Muscle layer of colon (tissue), 2 donors: ENCODE data around the gene NOL9.

Experiments
- H3K27ac ChIP-seq: one replicate; pipeline ENCODE4 v1.7.0; 2013; ENCODE audit warnings: low read depth, mild to moderate bottlenecking, low read length, moderate library complexity
- H3K27me3 ChIP-seq, 2 donors: one replicate each; pipeline ENCODE4 v1.7.0; 2013; ENCODE audit warnings: low read length in 2 of 2, mild to moderate bottlenecking in 2 of 2; ENCODE audit not compliant: insufficient read depth in 2 of 2, control insufficient read depth in 1 of 2
- H3K36me3 ChIP-seq: one replicate; pipeline ENCODE4 v1.7.0; 2013; ENCODE audit warnings: mild to moderate bottlenecking, low read length; ENCODE audit not compliant: insufficient read depth
- H3K4me1 ChIP-seq: one replicate; pipeline ENCODE4 v1.7.0; 2013; ENCODE audit warnings: mild to moderate bottlenecking, low read length; ENCODE audit not compliant: insufficient read depth
- H3K4me3 ChIP-seq, 2 donors: one replicate each; pipeline ENCODE4 v1.7.0; 2013; ENCODE audit warnings: low read length in 2 of 2, low read depth in 1 of 2, mild to moderate bottlenecking in 1 of 2, moderate library complexity in 1 of 2
- H3K9ac ChIP-seq: one replicate; pipeline ENCODE4 v1.7.0; 2013; ENCODE audit warnings: low read length
- H3K9me3 ChIP-seq: one replicate; pipeline ENCODE4 v1.7.0; 2013; ENCODE audit warnings: mild to moderate bottlenecking, low read length
- donor health status: abdominal sarcoma.
- donor health status: Adenocarcinoma of cecum.

NOL9 gene

DNA sequence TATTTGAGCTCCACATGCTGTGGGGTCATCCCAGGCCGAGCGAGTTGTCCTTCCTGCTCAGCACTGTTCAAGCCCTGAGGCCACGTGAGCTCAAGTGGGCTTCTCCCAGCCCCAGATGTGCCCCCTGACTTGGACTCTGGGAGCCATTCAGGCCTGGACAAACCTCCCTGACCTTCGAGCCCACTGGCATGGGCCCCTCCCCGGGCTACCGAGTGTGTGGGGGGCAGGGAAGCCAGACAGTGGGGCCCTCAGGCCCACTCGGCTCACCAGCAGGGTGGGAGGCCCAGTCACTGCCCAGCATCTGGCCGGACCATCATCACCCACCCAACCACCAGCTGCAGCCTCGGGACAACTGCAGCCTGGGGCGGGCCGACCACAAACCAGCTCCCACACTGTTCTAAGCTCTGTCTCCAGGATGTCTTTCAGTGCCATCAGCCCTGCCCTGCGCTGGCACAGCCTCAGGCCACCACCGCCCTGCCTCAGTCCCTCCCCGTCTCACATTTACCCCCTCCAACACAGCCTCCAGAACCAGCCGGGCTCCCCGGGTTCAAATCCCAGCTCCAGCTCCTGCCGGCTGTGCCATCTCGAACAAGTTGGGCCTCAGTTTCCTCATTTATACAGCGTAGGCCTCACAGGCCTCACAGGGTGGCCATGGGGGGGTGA, 41.9 kb downstream of the NOL9 start:
- H3K4me3 ChIP-seq: no peak overlapping the region
- no peaks in the 10 kb centered on the region for H3K9me3 ChIP-seq
- no peaks in the 10 kb centered on the region for H3K4me1 ChIP-seq
- H3K9ac ChIP-seq: no peak overlapping the region
- peaks cover 0 to 5% of the 10 kb centered on the region in 2 donors for H3K27me3 ChIP-seq
- no peaks in the 10 kb centered on the region for H3K36me3 ChIP-seq
- no peak overlapping the region for H3K27ac ChIP-seq

GRCh38 chr1:6511561-6512244, 42.6 kb downstream of the NOL9 start:
- H3K9ac ChIP-seq: no peak overlapping the region

DNA sequence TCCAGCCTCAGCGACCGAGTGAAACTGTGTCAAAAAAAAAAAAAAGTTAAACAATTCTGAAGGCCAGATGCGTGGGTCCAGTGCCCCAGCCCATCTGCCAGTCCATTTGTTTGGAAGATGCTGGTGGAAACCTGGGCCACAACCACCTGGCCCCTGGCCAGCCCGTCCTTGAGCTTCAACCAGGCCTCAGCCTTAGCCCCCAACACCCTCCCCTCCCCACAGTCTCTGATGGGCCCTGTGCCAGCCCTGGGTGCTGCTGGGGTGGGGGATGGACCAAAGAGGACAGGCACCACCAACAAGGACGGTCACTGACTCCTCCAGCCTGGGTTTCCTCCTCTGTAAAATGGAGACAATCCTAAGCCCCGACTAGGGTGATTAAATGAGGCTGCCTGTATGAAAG, 43.3 kb downstream of the NOL9 start:
- Histone ChIP-seq H3K4me3 (no peak overlapping the region), H3K36me3 (no peaks in the 10 kb centered on the region), H3K27me3 (peaks cover 0 to 5% of the 10 kb centered on the region in 2 donors), H3K9ac (no peak overlapping the region), H3K9me3 (no peaks in the 10 kb centered on the region), H3K4me1 (no peaks in the 10 kb centered on the region), H3K27ac (no peak overlapping the region)

More at GRCh38 chr1:6511561-6512244, 42.6 kb downstream of the NOL9 start:
- no peaks in the 10 kb centered on the region for H3K9me3 ChIP-seq
- no peaks in the 10 kb centered on the region for H3K4me1 ChIP-seq
- H3K4me3 ChIP-seq: no peak overlapping the region
- H3K27me3 ChIP-seq: peaks cover 0 to 5% of the 10 kb centered on the region in 2 donors
- no peaks in the 10 kb centered on the region for H3K36me3 ChIP-seq
- H3K27ac ChIP-seq: no peak overlapping the region

GRCh38 chr1:6510493-6510892, 43.8 kb downstream of the NOL9 start:
- H3K27ac ChIP-seq: no peak overlapping the region
- no peaks in the 10 kb centered on the region for H3K36me3 ChIP-seq
- H3K4me1 ChIP-seq: no peaks in the 10 kb centered on the region
- no peak overlapping the region for H3K9ac ChIP-seq
- no peak overlapping the region for H3K4me3 ChIP-seq
- H3K27me3 ChIP-seq: peaks cover 0 to 5% of the 10 kb centered on the region in 2 donors
- no peaks in the 10 kb centered on the region for H3K9me3 ChIP-seq

DNA sequence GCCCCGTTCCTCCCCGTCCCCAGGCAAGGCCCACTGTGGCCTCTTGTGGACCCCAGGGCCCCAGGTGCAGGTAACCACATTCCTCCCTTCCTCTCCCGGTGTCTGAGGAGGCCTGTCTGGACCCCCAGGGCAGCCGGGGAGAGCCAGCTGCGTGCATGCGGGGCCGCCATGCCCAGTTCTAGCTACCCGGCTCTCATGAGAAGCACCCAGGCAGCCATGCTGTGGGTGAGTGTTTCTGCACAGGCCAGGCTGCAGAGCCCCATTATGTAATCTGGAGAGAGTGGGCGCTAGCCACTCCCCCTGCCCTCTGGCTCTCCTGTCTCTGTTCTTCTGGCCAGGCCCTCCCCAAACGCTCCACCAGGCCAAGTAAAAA, 44.4 kb downstream of the NOL9 start:
- Histone ChIP-seq H3K27ac (no peak overlapping the region), H3K4me1 (no peaks in the 10 kb centered on the region), H3K4me3 (no peak overlapping the region), H3K36me3 (no peaks in the 10 kb centered on the region), H3K27me3 (peaks cover 0 to 5% of the 10 kb centered on the region in 2 donors), H3K9ac (no peak overlapping the region), H3K9me3 (no peaks in the 10 kb centered on the region)

DNA sequence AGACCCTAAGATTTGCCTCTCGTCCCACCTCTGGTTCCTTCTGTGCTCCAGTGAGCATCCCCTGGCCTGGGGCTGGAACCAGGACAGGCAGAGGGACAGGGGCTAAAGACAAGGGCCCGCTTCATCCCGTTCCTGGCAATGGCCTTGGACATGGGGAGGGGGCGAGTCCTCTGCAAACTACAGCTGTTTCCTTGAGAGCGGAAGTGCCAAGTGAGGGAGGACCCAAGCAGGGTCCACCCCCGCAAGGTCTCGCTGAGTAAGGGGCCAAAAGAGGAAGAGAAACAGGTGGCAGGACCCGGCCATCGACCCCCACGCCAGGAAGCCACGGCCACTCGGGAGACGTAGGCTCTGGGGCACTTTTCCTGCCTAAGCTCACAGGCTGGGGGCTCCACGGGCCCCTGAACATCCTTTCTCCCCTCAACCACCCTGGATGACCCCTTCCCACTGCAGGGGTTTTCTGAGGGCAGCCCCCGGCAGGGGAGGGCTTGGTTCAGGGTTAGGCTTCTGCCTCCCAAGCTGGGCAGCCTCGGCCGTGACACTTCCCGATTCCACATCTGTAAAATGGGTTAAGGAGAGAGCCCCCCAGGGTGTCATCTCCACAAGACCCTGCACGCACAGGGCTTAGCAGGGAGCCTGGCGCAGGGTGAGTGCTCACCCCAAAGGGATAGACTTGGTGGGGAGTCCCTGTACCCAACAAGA, 44.9 kb downstream of the NOL9 start:
- Histone ChIP-seq H3K36me3 (no peaks in the 10 kb centered on the region), H3K4me3 (no peak overlapping the region), H3K4me1 (no peaks in the 10 kb centered on the region), H3K27ac (no peak overlapping the region), H3K27me3 (peaks cover 0 to 5% of the 10 kb centered on the region in 2 donors), H3K9me3 (no peaks in the 10 kb centered on the region), H3K9ac (no peak overlapping the region)

DNA sequence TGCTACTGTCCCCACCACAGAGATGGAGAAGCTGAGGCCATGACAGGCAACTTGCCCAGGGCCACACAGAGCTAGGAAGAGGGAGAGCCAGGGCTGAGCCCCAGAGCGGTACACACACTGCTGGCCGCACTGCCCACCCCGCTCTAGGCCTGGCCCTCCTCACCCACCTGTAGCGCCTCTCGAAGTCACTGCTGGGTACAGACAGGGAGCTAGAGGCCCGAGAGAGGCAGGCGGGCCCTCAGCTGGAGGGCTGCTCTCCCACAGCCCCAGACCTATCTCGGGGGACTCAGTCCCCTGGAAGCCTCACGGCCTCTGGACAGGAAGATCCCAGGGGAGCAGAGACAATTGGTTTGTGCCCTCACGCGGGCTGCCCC, 45.5 kb downstream of the NOL9 start:
- no peaks in the 10 kb centered on the region for H3K36me3 ChIP-seq
- no peaks in the 10 kb centered on the region for H3K9me3 ChIP-seq
- no peak overlapping the region for H3K27ac ChIP-seq
- peaks cover 0 to 5% of the 10 kb centered on the region in 2 donors for H3K27me3 ChIP-seq
- no peak overlapping the region for H3K4me3 ChIP-seq
- no peak overlapping the region for H3K9ac ChIP-seq
- no peaks in the 10 kb centered on the region for H3K4me1 ChIP-seq

DNA sequence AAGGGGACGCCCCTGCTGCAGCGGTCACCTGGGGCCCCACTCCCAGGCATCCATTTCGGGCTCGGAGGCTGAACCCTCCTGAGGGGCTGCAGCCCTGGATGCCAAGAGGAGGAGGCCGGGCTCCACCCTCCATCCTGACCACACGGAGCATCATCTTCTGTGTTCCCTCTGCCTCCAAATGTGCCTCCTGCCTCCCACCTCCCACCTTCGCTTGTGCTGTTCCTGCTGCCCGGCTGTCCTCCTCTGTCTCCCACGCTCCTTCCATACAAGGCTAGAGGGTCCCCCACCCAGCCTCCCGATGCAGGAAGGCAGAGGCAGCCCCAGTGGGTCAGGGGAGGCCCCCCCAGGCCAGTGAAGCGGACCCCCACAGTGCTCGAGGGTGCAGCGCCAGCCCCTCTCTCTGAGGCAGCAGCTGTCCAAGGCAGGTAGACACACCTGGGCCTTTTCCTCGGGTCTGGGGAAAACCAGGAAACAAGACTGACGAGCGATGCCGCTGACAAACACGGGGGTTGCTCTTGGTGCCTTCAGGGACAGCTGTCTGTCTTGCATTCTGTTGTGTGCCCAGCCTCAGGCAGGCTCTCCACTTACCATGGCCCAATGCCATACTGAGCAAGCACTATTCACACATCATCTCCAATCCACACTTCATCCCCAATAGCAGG, 46.0 kb downstream of the NOL9 start:
- Histone ChIP-seq H3K36me3 (no peaks in the 10 kb centered on the region), H3K4me3 (no peak overlapping the region), H3K9ac (no peak overlapping the region), H3K4me1 (no peaks in the 10 kb centered on the region), H3K27me3 (peaks cover 0 to 5% of the 10 kb centered on the region in 2 donors), H3K27ac (no peak overlapping the region), H3K9me3 (no peaks in the 10 kb centered on the region)

DNA sequence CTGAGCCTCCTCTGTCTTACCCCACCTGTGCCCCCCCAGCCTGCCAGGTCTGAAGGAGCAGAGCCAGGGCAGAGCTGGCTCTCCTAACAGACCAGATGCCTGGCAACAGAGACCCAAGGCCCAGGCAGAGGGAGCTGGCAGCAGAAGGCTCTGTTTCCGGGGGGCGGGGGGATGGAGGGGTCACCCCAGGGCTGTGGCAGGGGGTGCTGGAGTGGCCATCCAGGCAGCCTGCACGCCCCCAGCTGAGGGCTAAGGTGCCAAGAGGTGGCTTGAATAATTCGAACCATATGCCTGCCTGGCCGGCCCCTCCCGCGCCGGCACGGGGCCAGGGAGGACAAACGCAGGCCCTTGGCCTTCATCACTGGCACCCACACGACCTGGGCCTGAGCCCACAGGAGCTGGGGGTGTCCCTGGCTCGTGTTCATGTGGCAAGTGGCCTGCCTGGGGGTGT, 46.8 kb downstream of the NOL9 start:
- Histone ChIP-seq H3K36me3 (no peaks in the 10 kb centered on the region), H3K9ac (no peak overlapping the region), H3K27me3 (peaks cover 0 to 5% of the 10 kb centered on the region in 2 donors), H3K9me3 (no peaks in the 10 kb centered on the region), H3K4me1 (no peaks in the 10 kb centered on the region), H3K4me3 (no peak overlapping the region), H3K27ac (no peak overlapping the region)

DNA sequence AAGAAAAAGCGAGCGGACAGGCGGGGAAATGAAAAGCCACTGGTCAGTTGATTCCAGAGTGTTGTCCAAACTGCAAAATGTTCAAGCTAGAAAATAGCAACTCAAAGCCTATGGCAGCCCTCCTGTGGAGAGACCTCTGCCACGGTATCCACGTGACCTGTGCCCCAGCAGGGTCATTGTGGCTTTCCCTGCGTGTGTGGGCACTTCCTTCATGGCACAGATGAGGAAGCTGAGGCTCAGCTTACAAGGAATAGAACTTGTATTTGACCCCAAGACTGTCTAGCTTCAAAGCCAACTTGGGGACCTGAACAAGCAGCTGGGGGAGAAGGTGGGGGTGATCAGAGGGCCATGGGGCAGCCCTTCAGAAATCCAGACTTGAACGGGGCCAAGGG, 47.3 kb downstream of the NOL9 start:
- Histone ChIP-seq H3K27ac (no peak overlapping the region), H3K27me3 (peaks cover 0 to 5% of the 10 kb centered on the region in 2 donors), H3K4me3 (no peak overlapping the region), H3K4me1 (no peaks in the 10 kb centered on the region), H3K9me3 (no peaks in the 10 kb centered on the region), H3K9ac (no peak overlapping the region), H3K36me3 (no peaks in the 10 kb centered on the region)
